ENCODE data around the gene STON2.

Gene STON2

DNA sequence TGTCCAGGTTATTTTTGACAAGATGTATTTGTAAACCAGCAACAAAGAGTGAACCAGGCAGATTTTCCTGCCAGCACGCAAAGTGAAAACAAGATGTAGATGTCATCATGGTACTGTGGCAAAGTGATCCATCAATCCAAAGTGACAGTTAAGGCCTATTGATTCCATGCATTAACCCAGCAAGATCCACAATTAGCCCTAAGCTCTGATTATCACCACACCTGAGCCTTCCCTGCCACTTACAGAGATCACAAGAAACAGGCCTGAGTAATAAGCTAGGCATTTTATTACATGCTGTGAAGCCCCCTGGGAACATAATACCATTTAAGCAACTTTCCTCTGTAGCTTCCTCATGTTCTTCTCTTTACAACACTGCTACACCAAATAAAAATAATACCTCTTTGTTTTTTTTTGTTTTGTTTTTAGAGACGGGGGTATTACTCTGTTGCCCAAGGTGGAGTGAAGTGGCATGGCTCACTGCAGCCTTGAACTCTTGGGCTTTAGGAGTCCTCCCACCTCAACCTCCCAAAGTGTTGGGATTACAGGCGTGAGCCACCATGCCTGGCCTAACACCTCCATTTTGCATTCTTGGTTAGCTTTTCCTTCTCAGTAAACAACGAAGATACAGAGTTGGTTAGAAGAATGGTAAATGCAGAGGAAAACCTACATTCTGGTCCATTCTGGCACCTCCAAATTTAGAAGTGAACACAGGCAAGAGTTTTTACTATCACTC lies 85.5 kb downstream of the STON2 start:
- no peak overlapping the region for H3K4me3 ChIP-seq (ENCODE audit: low read depth, low read length)
- no peak for DNase-seq (ENCODE audit: low read depth)
- TF ChIP-seq, protein P1, sequence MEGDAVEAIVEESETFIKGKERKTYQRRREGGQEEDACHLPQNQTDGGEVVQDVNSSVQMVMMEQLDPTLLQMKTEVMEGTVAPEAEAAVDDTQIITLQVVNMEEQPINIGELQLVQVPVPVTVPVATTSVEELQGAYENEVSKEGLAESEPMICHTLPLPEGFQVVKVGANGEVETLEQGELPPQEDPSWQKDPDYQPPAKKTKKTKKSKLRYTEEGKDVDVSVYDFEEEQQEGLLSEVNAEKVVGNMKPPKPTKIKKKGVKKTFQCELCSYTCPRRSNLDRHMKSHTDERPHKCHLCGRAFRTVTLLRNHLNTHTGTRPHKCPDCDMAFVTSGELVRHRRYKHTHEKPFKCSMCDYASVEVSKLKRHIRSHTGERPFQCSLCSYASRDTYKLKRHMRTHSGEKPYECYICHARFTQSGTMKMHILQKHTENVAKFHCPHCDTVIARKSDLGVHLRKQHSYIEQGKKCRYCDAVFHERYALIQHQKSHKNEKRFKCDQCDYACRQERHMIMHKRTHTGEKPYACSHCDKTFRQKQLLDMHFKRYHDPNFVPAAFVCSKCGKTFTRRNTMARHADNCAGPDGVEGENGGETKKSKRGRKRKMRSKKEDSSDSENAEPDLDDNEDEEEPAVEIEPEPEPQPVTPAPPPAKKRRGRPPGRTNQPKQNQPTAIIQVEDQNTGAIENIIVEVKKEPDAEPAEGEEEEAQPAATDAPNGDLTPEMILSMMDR (IDR thresholded peaks at IDR 0.05; ENCODE audit: low read depth, low read length, missing control alignments) = no peak

DNA sequence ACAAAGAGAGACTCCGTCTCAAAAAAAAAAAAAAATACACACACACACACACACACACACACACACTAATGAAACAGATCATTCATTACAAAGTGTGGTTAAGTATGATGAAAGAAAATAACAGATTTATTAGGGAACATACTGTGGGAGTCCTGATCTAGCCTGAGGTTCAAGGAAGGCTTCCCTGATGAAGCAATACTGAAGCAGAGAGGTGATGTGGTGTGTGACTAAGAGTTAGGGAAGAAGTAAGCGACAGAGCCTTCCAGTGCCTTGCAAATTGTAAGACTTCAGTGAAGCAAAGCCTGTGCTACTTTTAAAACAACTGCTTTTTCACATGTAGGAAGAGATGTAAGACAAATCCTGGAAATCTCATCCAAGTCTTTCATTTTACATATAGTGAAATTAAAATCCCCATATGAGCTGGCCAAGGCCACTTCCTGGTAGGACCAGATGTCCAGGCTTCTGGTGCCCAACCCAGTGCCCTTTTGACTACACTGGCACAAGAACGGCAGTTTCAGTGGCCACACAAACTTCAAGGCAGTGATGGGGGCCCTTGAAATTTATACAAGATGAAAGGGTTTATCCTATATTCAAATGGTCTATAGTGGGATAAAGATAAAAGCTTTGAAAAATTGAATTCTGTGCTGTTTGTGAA lies 86.2 kb downstream of the STON2 start:
- H3K4me3 ChIP-seq (ENCODE audit: low read depth, low read length) = no peak overlapping the region
- DNase-seq (ENCODE audit: low read depth) = no peak
- TF ChIP-seq, protein P1 (IDR thresholded peaks at IDR 0.05; ENCODE audit: low read depth, low read length, missing control alignments) = no peak

DNA sequence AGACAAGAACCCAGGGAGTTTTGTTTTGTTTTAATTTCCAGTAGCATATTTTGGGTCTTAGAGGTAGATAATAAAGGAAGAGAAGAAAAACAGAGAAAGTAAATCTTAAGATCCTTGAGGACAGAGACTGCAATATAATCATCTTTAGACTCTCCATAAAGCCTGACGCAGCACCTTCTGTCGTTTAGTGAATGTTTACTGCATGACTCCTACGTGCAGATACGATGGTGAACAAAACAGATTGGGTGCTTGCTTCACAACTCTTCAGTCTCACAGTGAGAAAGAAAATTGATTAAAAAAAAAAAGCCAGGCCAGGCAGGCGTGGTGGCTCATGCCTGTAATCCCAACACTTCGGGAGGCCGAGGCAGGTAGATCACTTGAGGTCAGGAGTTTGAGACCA lies 86.9 kb downstream of the STON2 start:
- TF ChIP-seq, protein P1 (IDR thresholded peaks at IDR 0.05; ENCODE audit: low read depth, low read length, missing control alignments) = no peak
- H3K4me3 ChIP-seq (ENCODE audit: low read depth, low read length) = no peak overlapping the region
- no peak for DNase-seq (ENCODE audit: low read depth)

DNA sequence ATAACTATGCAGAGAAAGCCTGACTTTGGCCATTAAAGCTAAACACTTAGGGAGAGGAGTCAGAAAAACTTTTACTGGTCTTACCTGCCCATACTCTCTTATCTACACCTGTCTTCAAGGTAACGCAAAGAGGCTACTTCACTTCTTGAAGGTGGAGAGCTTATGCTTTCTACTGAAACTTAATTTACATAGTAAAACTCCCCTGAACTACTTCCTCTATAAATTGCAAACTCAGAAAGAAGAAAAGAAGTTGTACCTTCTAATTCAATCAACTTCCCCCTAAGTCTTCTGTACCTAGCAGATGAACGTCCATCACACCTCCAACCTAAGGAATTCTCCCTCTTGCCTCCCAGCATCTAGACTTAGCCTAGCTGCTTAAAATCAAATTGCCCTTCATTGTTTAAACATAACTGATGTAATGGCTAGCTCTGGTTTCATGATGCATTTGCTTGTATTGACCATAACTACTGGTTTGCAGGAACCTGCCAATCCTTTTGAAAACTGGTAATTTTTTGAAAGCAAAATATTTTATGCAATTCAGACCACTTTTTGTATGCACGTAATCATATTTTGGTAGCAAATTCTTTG lies 87.7 kb downstream of the STON2 start:
- H3K4me3 ChIP-seq (ENCODE audit: low read depth, low read length) = no peak overlapping the region
- TF ChIP-seq, protein P1 (IDR thresholded peaks at IDR 0.05; ENCODE audit: low read depth, low read length, missing control alignments) = no peak

DNA sequence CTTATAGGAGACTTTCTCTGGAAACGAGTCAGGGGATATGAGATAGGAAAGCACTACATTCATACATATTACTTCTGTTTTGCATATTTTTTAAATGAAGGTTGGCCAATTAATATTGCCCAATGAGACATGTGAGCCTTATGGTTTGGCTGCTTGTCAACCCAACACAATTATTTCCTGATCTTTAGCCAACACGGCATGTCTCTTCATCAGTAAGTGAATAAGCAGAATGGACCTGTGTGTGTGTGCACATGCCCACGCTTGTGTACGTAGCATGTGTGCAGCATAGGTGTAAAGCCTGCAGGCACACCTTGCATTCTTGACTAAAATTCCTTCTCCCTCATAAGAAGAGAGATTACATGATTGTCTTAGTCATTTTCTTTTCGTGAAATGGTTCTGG lies 88.3 kb downstream of the STON2 start:
- no peak for DNase-seq (ENCODE audit: low read depth)
- H3K4me3 ChIP-seq (ENCODE audit: low read depth, low read length) = no peak overlapping the region
- TF ChIP-seq, protein P1 (IDR thresholded peaks at IDR 0.05; ENCODE audit: low read depth, low read length, missing control alignments) = no peak

More for the DNA sequence above, 87.7 kb downstream of the STON2 start:
- no peak for DNase-seq (ENCODE audit: low read depth)

DNA sequence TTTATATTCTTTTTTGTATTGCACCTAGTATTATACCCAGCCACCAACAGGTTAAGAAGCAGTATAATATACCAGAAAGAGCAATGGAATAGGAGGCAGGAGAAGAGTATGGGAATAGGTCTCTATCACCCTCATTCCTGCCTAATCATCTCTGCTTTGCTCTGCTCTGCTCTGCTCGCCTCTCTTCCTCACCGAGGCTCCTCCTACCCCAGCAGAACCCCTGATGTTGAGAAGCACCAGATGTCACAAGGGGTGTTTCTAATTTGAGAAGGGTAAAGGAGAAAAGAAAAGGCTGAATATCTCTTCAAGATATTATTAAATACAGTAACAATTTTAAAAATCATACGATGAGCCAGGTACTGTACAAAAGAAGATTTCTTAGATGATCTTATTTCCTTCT lies 89.0 kb downstream of the STON2 start:
- DNase-seq (ENCODE audit: low read depth) = no peak
- TF ChIP-seq, protein P1 (IDR thresholded peaks at IDR 0.05; ENCODE audit: low read depth, low read length, missing control alignments) = no peak
- H3K4me3 ChIP-seq (ENCODE audit: low read depth, low read length) = no peak overlapping the region
